HepG2 (cell line): ENCODE data around the gene KRTAP1-1. TPM values are rescaled to one million over a fixed set of nuclear protein-coding genes. Genes with fewer than 3 reads are reported as not detected.

Experiments used
- ARNTL ChIP-seq: sonication (generic); formaldehyde crosslinking; IDR thresholded peaks from 2 replicates; pipeline ENCODE4 v1.4.0; 2020; ENCODE audit warnings: mild to moderate bottlenecking, missing genetic modification reagents
- BCL6 ChIP-seq: IDR thresholded peaks from 2 replicates; pipeline ENCODE4 v1.6.1; 2016; ENCODE audit warnings: missing genetic modification reagents, missing compliant biosample characterization
- ELF3 ChIP-seq: IDR thresholded peaks from 2 replicates; pipeline ENCODE4 v1.6.1; 2016; ENCODE audit warnings: missing genetic modification reagents, missing compliant biosample characterization
- EP300 ChIP-seq, 3 experiments: sonication (generic) in 1 of 3; formaldehyde crosslinking in 1 of 3; IDR thresholded peaks; 2 replicates each; pipeline versions ENCODE4 v1.5.1 to v1.6.1; 2011 to 2020; ENCODE audit warnings: low read depth in 2 of 3, low read length in 2 of 3, borderline replicate concordance in 1 of 3, improper control_type of control experiment in 1 of 3, mild to moderate bottlenecking in 1 of 3, missing genetic modification reagents in 1 of 3, moderate library complexity in 1 of 3
- FOSL1 ChIP-seq: sonication (generic); formaldehyde crosslinking; IDR thresholded peaks from 2 replicates; pipeline ENCODE4 v1.9.0; 2021; ENCODE audit warnings: missing genetic modification reagents, borderline replicate concordance
- GABPA ChIP-seq, 2 experiments: IDR thresholded peaks; 2 replicates each; pipeline ENCODE4 v1.6.1; 2011 to 2016; ENCODE audit warnings: low read depth in 2 of 2, low read length in 1 of 2, missing biosample characterization in 1 of 2, missing genetic modification characterization in 1 of 2
- HDAC1 ChIP-seq: sonication (generic); formaldehyde crosslinking; IDR thresholded peaks from 2 replicates; pipeline ENCODE4 v1.5.1; 2020; ENCODE audit warnings: mild to moderate bottlenecking, missing genetic modification reagents
- HMG20A ChIP-seq: IDR thresholded peaks from 2 replicates; pipeline ENCODE4 v1.6.1; 2016; ENCODE audit warnings: borderline replicate concordance
- HNRNPLL ChIP-seq: fragments of 200-400 bp; formaldehyde crosslinking; IDR thresholded peaks from 2 replicates; pipeline ENCODE4 v1.6.1; 2017; ENCODE audit warnings: mild to moderate bottlenecking, low read depth, low read length; ENCODE audit not compliant: poor library complexity, severe bottlenecking
- IKZF1 ChIP-seq: fragments of 450-650 bp; IDR thresholded peaks from 2 replicates; pipeline ENCODE4 v1.7.1; 2016
- KLF12 ChIP-seq: sonication (generic); formaldehyde crosslinking; IDR thresholded peaks from 2 replicates; pipeline ENCODE4 v1.4.0; 2020; ENCODE audit warnings: missing genetic modification reagents, borderline replicate concordance
- MATR3 ChIP-seq: sonication (generic); formaldehyde crosslinking; IDR thresholded peaks from 2 replicates; pipeline ENCODE4 v1.4.0; 2020; ENCODE audit warnings: missing genetic modification reagents
- MLLT10 ChIP-seq: sonication (generic); formaldehyde crosslinking; IDR thresholded peaks from 2 replicates; pipeline ENCODE4 v1.4.0; 2020; ENCODE audit warnings: missing genetic modification reagents
- MXD4 ChIP-seq: IDR thresholded peaks from 2 replicates; pipeline ENCODE4 v1.6.1; 2016; ENCODE audit warnings: mild to moderate bottlenecking, missing biosample characterization, missing genetic modification reagents
- NFE2L1 ChIP-seq: sonication (generic); formaldehyde crosslinking; IDR thresholded peaks from 2 replicates; pipeline ENCODE4 v1.4.0; 2020; ENCODE audit warnings: missing genetic modification reagents, mild to moderate bottlenecking, borderline replicate concordance
- NFE2L2 ChIP-seq: fragments of 150-350 bp; IDR thresholded peaks from 2 replicates; pipeline ENCODE4 v1.6.1; 2014; ENCODE audit warnings: low read length
- RXRA ChIP-seq: sonication (generic); formaldehyde crosslinking; IDR thresholded peaks from 2 replicates; pipeline ENCODE4 v1.5.1; 2020; ENCODE audit warnings: missing genetic modification reagents
- SNAPC2 ChIP-seq: sonication (generic); formaldehyde crosslinking; IDR thresholded peaks from 2 replicates; pipeline ENCODE4 v1.8.1; 2022; ENCODE audit warnings: mild to moderate bottlenecking, missing genetic modification reagents
- SUZ12 ChIP-seq: fragments of 150-350 bp; IDR thresholded peaks from 2 replicates; pipeline ENCODE4 v1.6.1; 2014; ENCODE audit warnings: low read depth, low read length
- TBX3 ChIP-seq: fragments of 450-650 bp; IDR thresholded peaks from 2 replicates; pipeline ENCODE4 v1.6.1; 2017; ENCODE audit warnings: antibody characterized with exemption, mild to moderate bottlenecking, inconsistent platforms, borderline replicate concordance
- ZFP1 ChIP-seq: IDR thresholded peaks from 2 replicates; pipeline ENCODE4 v1.6.1; 2016
- ZFP82 ChIP-seq: sonication (generic); formaldehyde crosslinking; IDR thresholded peaks from 2 replicates; pipeline ENCODE4 v1.5.1; 2020; ENCODE audit warnings: mild to moderate bottlenecking, missing genetic modification reagents, borderline replicate concordance
- ZMYM3 ChIP-seq: sonication (generic); formaldehyde crosslinking; IDR thresholded peaks from 2 replicates; pipeline ENCODE4 v1.5.1; 2020; ENCODE audit warnings: mild to moderate bottlenecking, missing genetic modification reagents
- ZNF12 ChIP-seq: sonication (generic); formaldehyde crosslinking; IDR thresholded peaks from 2 replicates; pipeline ENCODE4 v1.5.0; 2020; ENCODE audit warnings: missing genetic modification reagents
- ZNF207 ChIP-seq: fragments of 450-650 bp; IDR thresholded peaks from 2 replicates; pipeline ENCODE4 v1.6.1; 2016; ENCODE audit warnings: antibody characterized with exemption, borderline replicate concordance
- ZNF24 ChIP-seq: fragments of 450-650 bp; IDR thresholded peaks from 2 replicates; pipeline ENCODE4 v1.6.1; 2017; ENCODE audit warnings: antibody characterized with exemption, mild to moderate bottlenecking
- ZNF253 ChIP-seq: sonication (generic); formaldehyde crosslinking; IDR thresholded peaks from 2 replicates; pipeline ENCODE4 v1.8.0; 2022; ENCODE audit warnings: mild to moderate bottlenecking, missing genetic modification reagents, borderline replicate concordance
- ZNF292 ChIP-seq: sonication (generic); formaldehyde crosslinking; IDR thresholded peaks from 2 replicates; pipeline ENCODE4 v1.8.1; 2022; ENCODE audit warnings: mild to moderate bottlenecking, low read depth, missing genetic modification reagents, borderline replicate concordance
- ZNF362 ChIP-seq: sonication (generic); formaldehyde crosslinking; IDR thresholded peaks from 2 replicates; pipeline ENCODE4 v1.4.0; 2020; ENCODE audit warnings: missing genetic modification reagents, mild to moderate bottlenecking, borderline replicate concordance
- ZNF775 ChIP-seq: sonication (generic); formaldehyde crosslinking; IDR thresholded peaks from 2 replicates; pipeline ENCODE4 v1.4.0; 2020; ENCODE audit warnings: missing genetic modification reagents, mild to moderate bottlenecking, moderate library complexity, borderline replicate concordance
- ZNF776 ChIP-seq: sonication (generic); formaldehyde crosslinking; IDR thresholded peaks from 2 replicates; pipeline ENCODE4 v1.4.0; 2020; ENCODE audit warnings: mild to moderate bottlenecking, missing genetic modification reagents
- ZSCAN31 ChIP-seq: sonication (generic); formaldehyde crosslinking; IDR thresholded peaks from 2 replicates; pipeline ENCODE4 v1.5.0; 2020; ENCODE audit warnings: low read depth, mild to moderate bottlenecking, missing genetic modification reagents
- polyA plus RNA-seq, 8 experiments: library from polyadenylated mRNA; depleted of rRNA in 3 of 8; stranded (reverse) in 7 of 8; unstranded in 1 of 8; fragments of >200 nt; fragmentation: Illumina TruSeq in 4 of 8; extraction: Trizol in 4 of 8; gene quantifications; 2 replicates each; pipeline versions ENCODE4 v1.2.1 to v1.2.3, GENCODE V29; 2011 to 2016; ENCODE audit warnings: low read depth in 4 of 8, missing spikeins in 1 of 8, mixed read lengths in 1 of 8; ENCODE audit not compliant: insufficient read depth in 1 of 8
- total RNA-seq, 5 experiments: library from RNA; depleted of rRNA; stranded (reverse); fragments of >200 nt; fragmentation: Illumina TruSeq; extraction: Trizol; gene quantifications; 2 replicates each; pipeline ENCODE4 v1.2.3, GENCODE V29; 2016; ENCODE audit warnings: low read depth in 1 of 5
- TF ChIP-seq, protein P1 (sequence below): sonication (generic); formaldehyde crosslinking; IDR thresholded peaks from 2 replicates; pipeline ENCODE4 v1.8.1; 2023; ENCODE audit warnings: mild to moderate bottlenecking, missing genetic modification reagents, borderline replicate concordance
- TF ChIP-seq, protein P2 (sequence below): sonication (generic); formaldehyde crosslinking; IDR thresholded peaks from 2 replicates; pipeline ENCODE4 v1.4.0; 2020; ENCODE audit warnings: mild to moderate bottlenecking, missing genetic modification reagents

The KRTAP1-1 gene
- total and polyA plus RNA-seq, 2 of the 13 experiments (the other 11 are each of a cell fraction or from before 2014, with no cell fraction given): not detected

- TF ChIP-seq ZNF362 (CRISPR knock-in tag): no peak
- peak; percentile 75 for TF ChIP-seq ELF3 (CRISPR knock-in tag)
- TF ChIP-seq RXRA: no peak; the same call in 1 of the 2 replicates
- TF ChIP-seq, protein P1, sequence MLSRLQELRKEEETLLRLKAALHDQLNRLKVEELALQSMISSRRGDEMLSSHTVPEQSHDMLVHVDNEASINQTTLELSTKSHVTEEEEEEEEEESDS (CRISPR knock-in tag): no peak
- TF ChIP-seq SUZ12: no peak
- peak; percentile 37; the same call in 1 of the 2 replicates for TF ChIP-seq FOSL1 (CRISPR knock-in tag)
- no peak for TF ChIP-seq GABPA (IDR thresholded peaks at IDR 0.05; ENCODE audit: low read depth, low read length)
- TF ChIP-seq GABPA (CRISPR knock-in tag; IDR thresholded peaks at IDR 0.05; ENCODE audit: low read depth): no peak
- TF ChIP-seq ZNF207: no peak
- peak; percentile 99 for TF ChIP-seq TBX3
- TF ChIP-seq HDAC1 (CRISPR knock-in tag): peak; percentile 56; the same call in 1 of the 2 replicates
- peak; percentile 47; the same call in 1 of the 2 replicates for TF ChIP-seq ZNF12
- TF ChIP-seq ZFP1 (CRISPR knock-in tag): no peak
- no peak for TF ChIP-seq ZSCAN31 (CRISPR knock-in tag)
- TF ChIP-seq MLLT10: no peak
- no peak for TF ChIP-seq ZFP82 (CRISPR knock-in tag)
- TF ChIP-seq, protein P2, sequence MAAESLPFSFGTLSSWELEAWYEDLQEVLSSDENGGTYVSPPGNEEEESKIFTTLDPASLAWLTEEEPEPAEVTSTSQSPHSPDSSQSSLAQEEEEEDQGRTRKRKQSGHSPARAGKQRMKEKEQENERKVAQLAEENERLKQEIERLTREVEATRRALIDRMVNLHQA (CRISPR knock-in tag): no peak
- peak; percentile 38 to 97; a peak in 3 of 4 replicates for TF ChIP-seq EP300 (IDR thresholded peaks at IDR 0.05; ENCODE audit: low read depth in 2 of 2, low read length in 2 of 2)
- TF ChIP-seq EP300 (CRISPR knock-in tag; IDR thresholded peaks at IDR 0.05; ENCODE audit: borderline replicate concordance): peak; percentile 90
- peak; percentile 2; the same call in 1 of the 2 replicates for TF ChIP-seq NFE2L2
- peak; percentile 85 for TF ChIP-seq BCL6 (CRISPR knock-in tag)
- no peak for TF ChIP-seq ZNF253
- no peak for TF ChIP-seq ZNF776 (CRISPR knock-in tag)
- TF ChIP-seq ZNF292: no peak
- no peak for TF ChIP-seq HNRNPLL
- TF ChIP-seq ZNF24: no peak
- no peak for TF ChIP-seq NFE2L1
- TF ChIP-seq ARNTL: no peak
- no peak for TF ChIP-seq KLF12 (CRISPR knock-in tag)
- TF ChIP-seq HMG20A (CRISPR knock-in tag): peak; percentile 96; the same call in 1 of the 2 replicates
- no peak for TF ChIP-seq ZNF775 (CRISPR knock-in tag)
- TF ChIP-seq SNAPC2 (CRISPR knock-in tag): no peak
- TF ChIP-seq MXD4 (CRISPR knock-in tag): no peak
- TF ChIP-seq ZMYM3 (CRISPR knock-in tag): no peak
- no peak for TF ChIP-seq IKZF1
- no peak for TF ChIP-seq MATR3 (CRISPR knock-in tag)
Measured at GRCh38 chr17:41009301-41009760, 31.9 kb downstream of the KRTAP1-1 start (continued).
